ENCODE results near the gene PLCL2.
"Not testable (repeated sequence)": the region's sequence is repeated elsewhere in the genome, so short reads cannot be mapped to it uniquely, and the experiment has no call there.

PLCL2 gene

DNA sequence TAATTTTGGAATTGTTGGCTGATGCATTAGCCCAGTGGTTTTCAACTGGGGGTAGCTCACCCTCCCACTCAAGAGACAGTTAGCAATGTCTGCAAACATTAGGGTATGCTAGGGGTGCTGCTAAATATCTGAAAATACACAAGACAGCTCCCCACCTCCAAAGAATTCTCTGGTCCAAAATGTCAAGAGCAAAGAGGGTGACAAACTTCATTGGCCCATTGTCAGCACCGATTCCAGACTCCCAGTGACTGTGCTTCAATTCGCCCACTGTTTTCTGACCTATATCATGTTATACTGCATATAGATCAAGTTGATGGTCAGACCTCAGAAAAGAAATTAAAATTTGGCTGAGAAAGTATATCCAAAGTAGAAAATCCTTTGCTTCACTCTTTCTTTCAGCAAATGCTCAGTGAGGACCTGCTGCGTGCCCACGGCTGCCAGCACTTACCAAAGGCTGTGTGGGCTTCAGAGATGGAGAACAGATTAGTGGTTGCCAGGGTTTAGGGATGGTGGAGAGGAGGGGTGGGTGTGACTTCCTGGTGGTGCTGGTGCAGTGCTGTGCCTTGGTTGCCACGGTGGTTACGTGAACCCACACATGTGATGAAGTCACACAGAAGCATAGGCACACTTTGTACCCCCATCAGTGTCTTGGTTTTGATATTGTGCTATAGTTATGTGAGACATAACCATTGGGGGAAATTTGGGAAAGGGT is 204.0 kb downstream of the PLCL2 start:
- peak; percentile 36 for DNase-seq

DNA sequence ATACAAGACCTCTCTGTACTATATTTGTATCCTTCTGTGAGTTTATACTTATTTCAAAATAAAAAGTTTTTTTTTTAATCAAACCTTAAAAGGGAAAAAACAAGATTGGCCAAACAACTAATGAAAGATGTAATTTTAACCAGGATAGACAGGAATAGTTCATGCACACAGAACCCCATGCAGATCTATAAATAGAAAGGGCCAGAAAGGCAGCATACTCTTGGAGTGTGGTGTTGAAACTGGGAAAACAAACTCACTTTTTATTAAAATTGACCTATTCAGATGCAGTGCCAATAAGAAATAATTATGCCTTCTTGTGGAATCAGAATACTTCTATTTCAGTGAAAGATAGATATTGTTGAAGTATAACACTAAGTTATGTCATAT is 204.6 kb downstream of the PLCL2 start:
- DNase-seq, result no peak

DNA sequence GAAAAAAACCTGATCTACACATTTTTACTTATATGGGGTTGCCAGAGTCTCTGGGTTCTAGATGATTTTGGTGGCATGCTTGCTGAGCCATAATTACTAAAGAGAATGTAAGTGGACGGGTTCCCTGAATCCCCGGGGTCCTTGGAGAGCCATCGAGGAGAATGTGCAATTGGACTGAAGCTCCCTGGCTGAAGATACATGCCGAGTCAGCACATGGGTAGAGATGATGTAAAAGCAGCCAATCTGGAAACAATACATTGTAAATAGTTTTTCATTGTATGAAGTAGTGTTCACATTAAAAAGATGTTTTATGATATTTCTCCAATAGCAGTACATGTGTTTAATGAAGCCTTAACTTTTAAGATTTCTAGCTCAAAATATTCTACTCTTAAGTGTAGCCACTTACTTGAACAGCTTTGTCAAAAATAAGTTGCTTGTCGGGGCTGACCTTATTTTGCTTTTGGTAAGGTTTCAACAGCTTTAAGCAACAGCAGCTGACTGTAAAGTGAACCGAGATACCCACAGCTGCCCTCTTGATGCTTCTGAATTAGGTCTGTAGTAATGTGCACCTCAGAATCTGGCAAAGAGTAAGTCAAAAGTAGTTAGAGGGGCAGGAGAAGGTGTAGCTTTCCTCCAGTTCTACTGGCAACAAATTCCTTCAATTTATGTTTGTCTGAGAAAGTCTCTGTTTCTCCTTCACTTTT is 205.7 kb downstream of the PLCL2 start:
- DNase-seq, result no peak

DNA sequence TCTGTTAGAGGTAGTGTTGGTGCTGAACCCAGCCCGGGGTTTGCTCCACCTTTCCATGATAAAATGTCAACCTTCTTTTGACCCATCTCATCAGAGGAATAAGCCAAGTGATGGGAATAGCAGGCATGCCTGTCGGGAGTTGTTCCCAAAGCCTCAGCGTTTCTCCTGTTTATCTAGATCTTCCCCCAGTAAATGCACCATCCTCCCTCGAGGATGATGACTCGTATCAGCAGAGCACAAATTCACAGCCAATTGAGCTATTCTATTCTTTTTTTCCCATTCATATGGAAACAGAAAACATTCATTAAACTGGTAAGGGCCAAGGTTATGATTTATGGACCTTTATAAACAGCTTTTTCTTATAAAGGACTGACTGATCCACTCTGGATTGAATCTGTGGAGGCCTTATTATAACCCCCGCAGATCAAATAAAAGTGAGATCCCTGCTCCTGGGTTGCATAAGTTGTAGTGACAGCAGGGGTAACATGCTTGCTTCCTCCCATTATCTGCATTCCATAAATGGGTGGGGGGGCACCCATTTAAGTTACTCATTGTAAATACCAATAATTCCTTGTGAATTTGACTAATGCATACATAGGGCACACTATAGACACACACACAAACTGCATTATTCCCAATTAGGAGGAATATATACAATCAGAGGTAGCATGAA is 207.3 kb downstream of the PLCL2 start:
- no peak for DNase-seq

DNA sequence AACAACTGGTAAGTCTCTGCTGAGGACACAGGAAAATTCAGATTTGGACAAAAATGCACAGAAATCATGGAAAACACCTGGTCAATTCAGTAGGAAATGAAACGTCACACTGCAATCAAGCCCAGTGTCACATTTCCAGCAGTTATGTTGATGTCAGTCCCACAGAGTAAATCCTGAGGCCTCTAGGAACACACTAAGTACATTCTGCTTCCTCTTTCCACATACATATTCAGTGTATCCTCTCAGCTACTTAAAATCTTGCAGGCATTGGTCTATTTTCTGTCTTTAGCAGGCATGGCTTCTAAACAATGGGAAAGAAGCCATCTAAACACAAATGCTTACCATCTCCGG is 207.8 kb downstream of the PLCL2 start:
- no peak for DNase-seq

DNA sequence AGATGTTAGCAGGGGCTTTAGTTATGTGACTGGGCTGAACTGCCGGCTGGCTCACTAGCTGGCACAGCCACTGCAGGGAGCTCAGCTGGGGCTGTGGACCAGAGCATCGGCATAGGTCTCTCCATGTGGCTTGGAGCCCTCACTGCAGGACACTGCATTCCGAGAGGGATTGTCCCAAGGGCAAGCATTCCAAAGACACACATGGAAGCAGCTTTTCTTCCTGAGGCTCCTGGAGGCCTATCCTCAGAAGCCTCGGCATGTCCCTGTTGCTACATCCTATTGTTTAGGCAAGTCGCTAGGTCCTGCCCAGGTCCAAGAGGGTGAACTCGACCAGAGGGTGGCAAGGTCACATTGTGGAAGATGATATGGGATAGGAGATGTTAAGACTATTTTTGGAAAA is 209.8 kb downstream of the PLCL2 start:
- no peak for DNase-seq

DNA sequence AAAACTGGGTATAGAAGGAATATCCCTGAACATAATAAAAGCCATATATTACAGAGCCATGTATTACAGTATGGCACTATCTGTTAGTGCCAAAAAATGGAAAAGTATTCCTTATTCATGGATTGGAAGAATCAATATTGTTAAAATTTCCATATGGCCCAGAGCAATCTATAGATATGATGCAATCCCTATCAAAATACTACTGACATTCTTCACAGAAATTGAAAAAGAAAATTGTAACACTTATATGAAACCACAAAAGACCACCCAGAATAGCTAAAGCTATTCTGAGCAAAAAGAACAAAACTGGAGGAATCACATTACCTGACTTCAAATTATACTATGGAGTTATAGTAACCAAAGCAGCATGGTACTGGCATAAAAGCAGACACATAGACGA is 218.8 kb downstream of the PLCL2 start:
- DNase-seq, result no peak

DNA sequence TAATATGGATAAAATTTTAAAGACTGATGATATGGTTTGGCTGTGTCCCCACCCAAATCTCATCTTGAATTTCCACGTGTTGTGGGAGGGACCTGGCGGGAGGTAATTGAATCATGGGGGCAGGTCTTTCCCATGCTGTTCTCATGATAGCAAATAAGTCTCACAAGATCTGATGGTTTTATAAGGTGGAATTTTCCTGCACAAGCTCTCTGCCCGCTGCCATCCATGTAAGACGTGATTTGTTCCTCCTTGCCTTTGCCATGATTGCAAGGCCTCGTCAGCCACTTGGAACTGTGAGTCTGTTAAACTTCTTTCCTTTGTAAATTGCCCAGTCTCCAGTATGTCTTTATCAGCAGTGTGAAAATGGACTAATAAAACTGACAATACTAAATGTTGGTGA is 222.0 kb downstream of the PLCL2 start:
- DNase-seq, result not testable (repeated sequence)

DNA sequence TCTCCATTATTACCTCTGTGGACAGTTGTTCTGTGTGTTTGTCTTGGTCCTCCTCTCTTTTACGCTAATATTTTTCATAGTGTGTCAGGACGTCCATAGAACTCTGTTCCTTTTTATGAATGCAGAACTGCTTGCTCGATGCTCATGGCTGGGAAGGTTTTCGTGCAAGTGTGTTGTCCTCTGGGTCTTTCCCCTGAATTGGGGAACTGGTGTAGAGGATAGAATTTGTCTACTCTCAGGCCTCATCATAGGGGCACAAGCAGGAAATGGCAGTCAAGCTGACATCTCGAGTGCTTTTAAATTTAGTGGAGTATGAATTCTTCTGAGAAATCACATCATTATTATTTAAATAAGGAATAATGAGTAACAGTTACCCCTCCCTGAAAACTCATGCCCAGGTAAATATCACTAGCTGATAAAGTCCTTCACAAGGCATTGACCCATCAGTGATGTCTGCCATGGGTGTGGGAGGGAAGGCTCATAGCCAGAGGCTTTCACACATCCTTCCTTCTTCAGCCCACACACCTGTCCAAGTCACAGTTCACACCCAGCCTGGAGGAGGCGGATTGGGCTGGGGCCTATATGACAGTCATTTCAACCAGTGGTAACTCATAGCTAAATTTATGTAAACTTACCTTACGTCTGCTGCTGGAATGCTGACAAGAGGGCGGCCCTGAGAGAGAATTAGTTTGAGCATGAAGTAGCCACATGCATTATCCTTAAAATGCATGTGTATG is 226.1 kb downstream of the PLCL2 start:
- DNase-seq, result no peak

DNA sequence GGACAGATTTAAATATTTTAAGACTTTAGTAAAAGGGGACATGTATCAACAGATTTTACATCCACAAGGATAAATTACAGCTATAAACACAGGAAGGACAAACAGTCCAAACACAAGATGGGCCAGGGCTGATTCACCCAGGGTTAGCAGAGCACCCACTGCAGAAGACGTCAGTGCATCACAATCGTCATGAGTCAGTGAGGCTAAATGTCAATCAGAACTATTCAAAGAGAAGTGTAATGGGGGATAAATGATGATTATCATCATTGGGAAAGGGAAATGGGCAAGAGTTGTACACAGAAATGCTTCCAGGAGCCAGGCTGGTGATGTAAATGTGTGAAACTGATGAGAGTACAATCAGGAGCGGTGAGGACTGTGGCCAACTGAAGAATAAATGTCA is 226.8 kb downstream of the PLCL2 start:
- DNase-seq, result no peak

DNA sequence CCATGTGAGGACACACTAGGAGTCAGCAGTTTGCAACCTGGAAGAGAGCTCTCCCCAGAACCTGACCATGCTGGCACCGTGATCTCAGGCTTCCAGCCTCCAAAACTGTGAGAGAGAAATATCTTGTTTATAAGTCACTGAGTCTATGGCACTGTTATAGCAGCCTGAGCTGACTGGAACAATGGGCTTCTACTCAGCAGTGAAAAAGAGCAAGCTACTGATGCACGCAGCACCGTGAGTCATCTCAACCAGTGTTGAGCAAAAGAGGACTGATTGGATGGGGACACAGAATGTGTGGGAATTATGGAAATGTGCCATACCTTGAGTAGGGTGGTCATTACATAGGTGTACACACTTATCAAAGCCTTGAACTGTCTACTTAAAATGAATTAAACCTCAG is 230.4 kb downstream of the PLCL2 start:
- no peak for DNase-seq

DNA sequence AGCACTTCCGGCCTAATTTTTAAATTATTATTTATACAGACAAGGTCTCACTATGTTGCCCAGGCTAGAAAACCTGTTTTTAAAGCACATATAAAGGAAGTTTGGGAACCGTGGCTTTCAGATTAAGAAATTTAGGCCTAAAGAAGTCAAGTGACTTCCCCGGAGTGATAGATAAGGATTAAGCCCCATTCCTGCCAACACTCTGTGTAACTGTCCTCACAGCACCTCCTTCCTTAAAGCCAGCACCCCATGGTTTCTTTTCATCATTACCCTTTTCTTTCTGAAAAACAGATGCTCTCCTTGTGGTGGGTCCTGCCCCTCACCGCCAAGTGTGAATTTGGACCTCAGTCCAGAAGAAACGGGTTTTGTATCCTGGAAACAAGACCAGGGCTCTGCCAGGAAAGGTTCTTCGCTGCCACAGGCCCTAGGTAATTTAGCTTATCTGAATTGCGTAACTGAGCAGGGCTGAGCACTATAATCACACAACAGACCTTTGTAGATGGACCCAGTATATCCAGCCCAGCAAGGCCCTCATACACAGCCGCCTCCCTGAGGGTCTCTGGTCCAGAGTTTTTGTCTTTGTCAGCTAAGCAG is 231.3 kb downstream of the PLCL2 start:
- DNase-seq, result no peak

DNA sequence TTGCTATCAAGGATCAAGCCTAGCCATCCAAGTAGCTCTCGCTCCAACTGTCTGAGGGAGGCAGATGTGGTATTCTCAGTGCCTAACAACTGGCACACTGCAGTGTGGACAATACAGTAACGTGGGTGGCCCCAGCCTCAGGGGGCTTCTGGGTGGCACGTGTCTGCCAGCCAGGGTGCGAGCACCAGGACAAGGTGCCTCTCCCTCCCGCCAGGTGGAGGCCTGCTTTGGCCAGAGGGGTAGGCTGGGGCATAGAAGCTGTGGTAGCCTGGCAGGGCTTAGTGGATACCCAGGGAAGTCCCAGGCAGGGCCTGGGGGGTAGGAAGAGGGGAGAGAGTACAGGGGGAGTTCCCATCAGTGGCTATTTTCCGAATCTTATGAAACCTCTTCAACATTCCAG is 234.0 kb downstream of the PLCL2 start:
- no peak for DNase-seq

DNA sequence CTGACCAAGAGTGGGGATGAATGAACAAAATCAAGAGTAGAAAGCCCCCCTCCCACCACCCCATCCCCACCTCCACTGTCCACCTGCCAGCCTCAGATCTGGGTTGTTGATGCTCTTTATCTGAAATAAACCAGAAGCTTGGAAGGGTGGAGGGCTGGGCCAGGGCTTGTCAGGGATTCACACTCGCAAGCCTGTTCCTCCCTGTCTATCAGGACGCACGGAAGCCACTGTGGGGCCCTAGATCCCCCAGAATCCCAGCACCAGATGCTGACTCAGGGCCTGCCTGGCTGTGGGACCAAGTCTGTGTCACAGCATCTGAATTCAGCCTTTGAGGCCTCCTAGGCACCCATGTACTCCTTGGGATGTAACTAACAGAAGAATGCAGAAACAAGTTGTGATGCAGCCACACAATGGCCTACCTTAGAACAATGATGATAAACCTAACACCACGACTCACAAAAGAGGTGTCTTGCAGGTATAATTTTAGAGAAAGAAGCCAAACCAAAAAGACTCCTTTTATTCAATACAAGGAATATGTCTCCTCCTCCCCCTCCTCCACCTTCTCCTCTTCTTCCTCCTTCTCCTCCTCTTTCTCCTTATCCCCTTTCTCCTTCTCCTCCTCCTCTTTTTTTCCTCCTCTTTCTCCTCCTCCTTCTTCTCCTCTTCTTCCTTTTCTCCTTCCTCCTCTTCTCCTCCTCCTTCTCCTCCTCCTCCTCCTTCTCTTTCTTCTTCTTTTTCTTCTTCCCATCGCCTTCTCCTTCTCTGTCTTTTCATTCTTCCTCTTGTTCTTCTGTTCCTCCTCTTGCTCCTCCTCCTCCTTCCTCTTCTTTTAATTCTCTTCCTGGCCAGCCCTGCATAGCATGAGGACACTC is 234.7 kb downstream of the PLCL2 start:
- DNase-seq, result no peak

DNA sequence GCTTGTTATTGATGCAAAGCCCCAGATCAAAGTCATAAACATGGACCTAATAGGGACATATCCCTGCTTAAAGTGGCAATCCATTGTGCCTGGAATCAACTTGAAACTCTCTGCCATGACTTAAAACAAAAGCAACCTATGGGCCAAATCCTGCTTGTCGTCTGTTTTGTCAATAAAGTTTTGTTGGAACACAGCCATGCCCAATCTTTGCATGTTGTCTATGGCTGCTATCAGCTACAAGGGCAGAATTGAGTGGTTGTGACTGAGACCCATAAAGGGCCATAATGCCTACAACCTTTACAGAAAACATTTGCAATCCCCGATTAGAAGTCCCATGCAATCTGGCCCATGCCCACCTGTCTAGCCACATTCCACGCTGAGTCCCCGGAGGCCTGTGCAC is 235.4 kb downstream of the PLCL2 start:
- no peak for DNase-seq

DNA sequence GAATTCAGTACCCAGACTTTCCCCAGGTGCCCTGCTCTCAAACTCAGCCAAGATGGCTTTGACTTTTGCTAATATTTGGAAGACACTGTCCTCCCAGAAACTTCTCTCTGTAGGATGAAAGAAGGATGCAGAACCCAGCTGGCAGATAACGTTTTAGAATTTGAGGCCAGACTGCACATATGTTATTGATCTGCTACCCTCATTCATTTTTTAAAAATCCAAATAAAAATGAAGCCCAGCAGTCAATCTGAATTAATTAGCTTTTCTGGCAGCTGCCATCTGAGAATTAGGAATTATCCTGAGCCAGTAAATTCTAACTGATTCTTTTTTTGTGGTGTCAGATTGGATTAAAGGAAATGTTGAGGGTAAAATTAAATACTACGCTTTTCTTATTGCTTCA is 236.6 kb downstream of the PLCL2 start:
- no peak for DNase-seq

DNA sequence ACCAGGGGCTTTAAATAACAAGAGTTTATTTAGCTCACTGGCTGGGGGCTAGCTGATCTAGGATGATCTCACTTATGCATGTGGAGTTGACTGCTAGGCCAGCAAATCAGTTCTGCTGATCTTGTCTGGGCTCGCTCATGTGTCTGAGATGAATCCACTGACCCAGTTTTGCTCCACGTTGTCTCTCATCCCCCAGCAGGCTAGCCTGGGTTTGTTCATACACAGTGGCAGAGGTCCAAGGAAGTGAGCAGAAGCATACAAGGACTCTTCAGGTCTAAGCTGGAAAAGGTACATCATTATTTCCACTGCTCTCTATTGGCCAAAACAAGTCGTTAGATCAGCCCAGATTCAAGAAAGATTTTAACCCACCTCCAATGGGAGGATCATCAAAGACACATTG is 238.0 kb downstream of the PLCL2 start:
- DNase-seq, result no peak

DNA sequence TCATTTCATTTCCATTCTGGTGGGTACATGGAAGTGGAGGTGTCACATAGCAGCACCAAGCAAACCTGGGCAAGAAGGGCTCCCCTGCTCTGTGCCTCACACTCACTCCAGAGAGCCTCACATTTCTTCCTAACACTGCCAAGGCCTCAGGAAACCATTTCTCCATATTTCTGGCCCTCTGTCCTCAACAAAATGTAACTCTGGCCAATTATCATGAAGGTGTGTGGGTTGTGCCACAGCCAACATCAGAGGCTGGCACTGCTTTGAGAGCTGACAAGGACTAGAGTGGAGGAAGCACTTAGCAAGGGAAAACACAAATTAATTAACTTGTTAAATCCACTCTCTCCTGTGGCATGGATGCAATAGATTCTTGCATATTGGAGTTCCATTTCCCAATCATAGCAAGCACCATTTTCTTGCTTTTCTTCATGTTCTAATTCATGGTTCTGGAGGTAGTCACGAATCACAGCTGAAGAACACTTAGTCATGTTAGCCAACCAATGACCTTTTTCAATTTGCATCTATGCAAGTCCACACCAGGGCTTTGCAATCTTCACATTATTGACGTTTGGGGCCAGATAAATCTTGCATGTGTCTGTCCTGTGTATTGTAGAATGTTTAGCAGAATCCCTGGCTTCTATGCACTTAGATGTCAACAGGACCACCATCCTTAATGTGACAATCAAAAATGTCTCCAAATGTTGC is 241.1 kb downstream of the PLCL2 start:
- no peak for DNase-seq

DNA sequence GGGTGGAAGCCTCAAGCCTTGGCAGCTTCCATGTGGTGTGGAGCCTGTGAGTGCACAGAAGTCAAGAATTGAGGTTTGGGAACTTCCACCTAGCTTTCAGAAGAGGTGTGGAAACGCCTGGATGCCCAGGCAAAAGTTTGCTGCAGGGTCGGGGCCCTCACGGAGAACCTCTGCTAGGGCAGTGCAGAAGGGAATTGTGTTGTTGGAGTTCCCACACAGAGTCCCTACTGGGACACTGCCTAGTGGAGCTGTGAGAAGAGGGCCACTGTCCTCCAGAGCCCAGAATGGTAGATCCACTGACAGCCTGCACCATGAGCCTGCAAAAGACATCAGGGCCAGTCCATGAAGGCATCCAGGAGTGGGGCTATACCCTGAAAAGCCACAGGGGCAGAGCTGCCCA is 243.9 kb downstream of the PLCL2 start:
- not testable (repeated sequence) for DNase-seq

DNA sequence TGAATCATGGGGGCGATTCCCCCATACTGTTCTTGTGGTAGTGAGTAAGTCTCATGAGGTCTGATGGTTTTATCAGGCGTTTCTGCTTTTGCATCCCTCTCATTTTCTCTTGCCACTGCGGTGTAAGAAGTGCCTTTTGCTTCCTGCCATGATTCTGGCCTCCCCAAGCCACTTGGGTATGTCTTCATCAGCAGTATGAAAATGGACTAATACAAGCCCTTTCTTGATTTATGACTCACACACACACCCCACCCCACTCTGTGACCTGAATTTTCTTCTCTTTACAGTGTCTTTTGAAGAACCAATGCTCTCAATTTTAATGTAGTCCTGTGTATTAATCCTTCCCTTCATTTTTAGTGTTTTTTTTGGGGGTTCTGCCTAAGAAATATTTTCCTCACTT is 244.8 kb downstream of the PLCL2 start:
- no peak for DNase-seq

DNA sequence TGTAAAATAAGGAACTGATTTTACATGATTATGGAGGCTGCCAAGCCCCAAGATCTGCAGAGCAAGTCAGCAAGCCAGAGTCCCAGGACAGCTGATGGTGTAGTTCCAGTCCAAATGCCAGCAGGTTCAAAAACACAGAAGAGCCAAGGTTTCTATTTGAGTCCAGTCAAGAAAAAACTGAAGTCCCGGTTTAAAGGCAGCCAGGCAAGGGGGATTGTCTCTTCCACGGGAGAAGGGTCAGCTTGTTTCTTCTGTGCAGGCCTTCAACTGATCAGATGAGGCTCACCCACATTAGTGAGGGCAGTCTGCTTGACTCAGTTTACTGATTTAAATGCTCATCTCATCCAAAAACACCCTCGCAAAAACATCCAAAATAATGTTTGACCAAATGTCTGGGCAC is 246.2 kb downstream of the PLCL2 start:
- DNase-seq, result no peak
